Nephron (organoid): ENCODE measurements around the gene FOCAD.

Experiments used
- H3K27ac Mint-ChIP-seq, 3 experiments: 2 replicates each; pipeline ENCODE4 v1.8.0; 2020; ENCODE audit warnings: mixed read lengths in 3 of 3, mild to moderate bottlenecking in 2 of 3, moderate library complexity in 1 of 3
- H3K27me3 Mint-ChIP-seq: 2 replicates; pipeline ENCODE4 v1.8.0; 2021; ENCODE audit warnings: low read depth, mild to moderate bottlenecking, moderate library complexity, mixed read lengths
- H3K36me3 Mint-ChIP-seq: 2 replicates; pipeline ENCODE4 v1.8.0; 2020; ENCODE audit warnings: low read depth, mixed read lengths
- H3K4me1 Mint-ChIP-seq: 2 replicates; pipeline ENCODE4 v1.8.0; 2020; ENCODE audit warnings: mixed read lengths
- H3K4me3 Mint-ChIP-seq, 3 experiments: 2 replicates each; pipeline ENCODE4 v1.8.0; 2020; ENCODE audit warnings: mild to moderate bottlenecking in 3 of 3, mixed read lengths in 3 of 3, moderate library complexity in 2 of 3
- H3K9me3 Mint-ChIP-seq: 2 replicates; pipeline ENCODE4 v1.8.0; 2020; ENCODE audit warnings: mixed read lengths
- CTCF ChIP-seq, 3 experiments: fragments of 200-600 bp; sonication (generic); IDR thresholded peaks; one replicate each; pipeline ENCODE4 v1.5.0; 2021; ENCODE audit warnings: antibody characterized with exemption in 3 of 3; ENCODE audit not compliant: unreplicated experiment in 3 of 3

The FOCAD gene

GRCh38 chr9:20837166-20837565 is 153.1 kb downstream of the FOCAD start:
- Mint-ChIP-seq H3K9me3 (peaks cover 20% of the 10 kb centered on the region), H3K4me1 (peaks cover 14% of the 10 kb centered on the region), H3K27me3 (no peaks in the 10 kb centered on the region), H3K4me3 (no peak overlapping the region), H3K27ac (no peak overlapping the region), H3K36me3 (peaks cover 42% of the 10 kb centered on the region)
- TF ChIP-seq CTCF (IDR thresholded peaks at IDR 0.05; ENCODE audit: unreplicated experiment in 3 of 3): no peak

GRCh38 chr9:20838218-20838617 is 154.2 kb downstream of the FOCAD start:
- H3K4me1 Mint-ChIP-seq: peaks cover 14% of the 10 kb centered on the region
- H3K27ac Mint-ChIP-seq: no peak overlapping the region
- no peak for TF ChIP-seq CTCF (IDR thresholded peaks at IDR 0.05; ENCODE audit: unreplicated experiment in 3 of 3)
- peaks cover 24% of the 10 kb centered on the region for H3K9me3 Mint-ChIP-seq
- no peaks in the 10 kb centered on the region for H3K27me3 Mint-ChIP-seq
- no peak overlapping the region for H3K4me3 Mint-ChIP-seq
- H3K36me3 Mint-ChIP-seq: peaks cover 50% of the 10 kb centered on the region

- TF ChIP-seq CTCF (IDR thresholded peaks at IDR 0.05; ENCODE audit: unreplicated experiment in 3 of 3): no peak
- peaks cover 22% of the 10 kb centered on the region for H3K9me3 Mint-ChIP-seq
- no peaks in the 10 kb centered on the region for H3K27me3 Mint-ChIP-seq
- no peak overlapping the region for H3K4me3 Mint-ChIP-seq
- peaks cover 3% of the 10 kb centered on the region for H3K4me1 Mint-ChIP-seq
- H3K36me3 Mint-ChIP-seq: peaks cover 38% of the 10 kb centered on the region
- no peak overlapping the region for H3K27ac Mint-ChIP-seq
Observed at GRCh38 chr9:20844916-20845315, 160.9 kb downstream of the FOCAD start.

GRCh38 chr9:20848490-20848889 is 164.4 kb downstream of the FOCAD start:
- peaks cover 6% of the 10 kb centered on the region for H3K36me3 Mint-ChIP-seq
- H3K4me3 Mint-ChIP-seq: no peak overlapping the region

GRCh38 chr9:20853866-20854265 is 169.8 kb downstream of the FOCAD start:
- Mint-ChIP-seq H3K4me3 (no peak overlapping the region), H3K27me3 (no peaks in the 10 kb centered on the region), H3K4me1 (no peaks in the 10 kb centered on the region), H3K27ac (no peak overlapping the region), H3K9me3 (peaks cover 25% of the 10 kb centered on the region), H3K36me3 (peaks cover 33% of the 10 kb centered on the region)
- no peak for TF ChIP-seq CTCF (IDR thresholded peaks at IDR 0.05; ENCODE audit: unreplicated experiment in 3 of 3)

More at GRCh38 chr9:20848490-20848889, 164.4 kb downstream of the FOCAD start:
- H3K4me1 Mint-ChIP-seq: peaks cover 3% of the 10 kb centered on the region
- H3K27ac Mint-ChIP-seq: no peak overlapping the region
- no peaks in the 10 kb centered on the region for H3K9me3 Mint-ChIP-seq
- no peaks in the 10 kb centered on the region for H3K27me3 Mint-ChIP-seq
- TF ChIP-seq CTCF (IDR thresholded peaks at IDR 0.05; ENCODE audit: unreplicated experiment in 3 of 3): no peak

GRCh38 chr9:20854444-20854843 is 170.4 kb downstream of the FOCAD start:
- no peak for TF ChIP-seq CTCF (IDR thresholded peaks at IDR 0.05; ENCODE audit: unreplicated experiment in 3 of 3)
- peaks cover 25% of the 10 kb centered on the region for H3K9me3 Mint-ChIP-seq
- no peak overlapping the region for H3K4me3 Mint-ChIP-seq
- H3K27me3 Mint-ChIP-seq: no peaks in the 10 kb centered on the region
- no peaks in the 10 kb centered on the region for H3K4me1 Mint-ChIP-seq
- H3K27ac Mint-ChIP-seq: peak overlapping the region in 1 of 3 experiments; percentile 26
- peaks cover 33% of the 10 kb centered on the region for H3K36me3 Mint-ChIP-seq
